H9 (cell line): ENCODE data around the gene OR6S1. TPM values are rescaled to one million over a fixed set of nuclear protein-coding genes. Genes with fewer than 3 reads are reported as not detected.

Experiments
- DNase-seq: peaks from one replicate; pipeline ENCODE4 v3.0.0-alpha.2; 2017
- H2AFZ ChIP-seq: one replicate; pipeline ENCODE4 v1.6.1; 2013; ENCODE audit warnings: mild to moderate bottlenecking, low read length, control low read depth, moderate library complexity
- H2AK5ac ChIP-seq: 2 replicates; pipeline ENCODE4 v1.6.1; 2013; ENCODE audit warnings: low read length, control low read depth, mixed read lengths; ENCODE audit not compliant: insufficient read length
- H2BK120ac ChIP-seq: one replicate; pipeline ENCODE4 v1.6.1; 2013; ENCODE audit warnings: low read depth, mild to moderate bottlenecking, low read length, control low read depth, inconsistent platforms; ENCODE audit not compliant: poor library complexity, severe bottlenecking
- H2BK12ac ChIP-seq: 2 replicates; pipeline ENCODE4 v1.6.1; 2013; ENCODE audit warnings: low read length, control low read depth, mixed read lengths, low read depth; ENCODE audit not compliant: insufficient read length
- H2BK15ac ChIP-seq: 2 replicates; pipeline ENCODE4 v1.6.1; 2013; ENCODE audit warnings: low read depth, low read length, control low read depth
- H2BK20ac ChIP-seq: one replicate; pipeline ENCODE4 v1.6.1; 2013; ENCODE audit warnings: low read depth, mild to moderate bottlenecking, low read length, control low read depth, inconsistent platforms; ENCODE audit not compliant: poor library complexity, severe bottlenecking
- H2BK5ac ChIP-seq: 2 replicates; pipeline ENCODE4 v1.6.1; 2013; ENCODE audit warnings: low read length, control low read depth, mixed read lengths; ENCODE audit not compliant: insufficient read length
- H3K14ac ChIP-seq: 2 replicates; pipeline ENCODE4 v1.6.1; 2013; ENCODE audit warnings: low read length, control low read depth; ENCODE audit not compliant: insufficient read depth
- H3K18ac ChIP-seq: 2 replicates; pipeline ENCODE4 v1.6.1; 2013; ENCODE audit warnings: low read depth, mild to moderate bottlenecking, mixed read lengths, low read length, control low read depth; ENCODE audit not compliant: insufficient read length
- H3K23ac ChIP-seq: 2 replicates; pipeline ENCODE4 v1.6.1; 2013; ENCODE audit warnings: low read length, control low read depth, mixed read lengths, low read depth; ENCODE audit not compliant: insufficient read length
- H3K23me2 ChIP-seq: 2 replicates; pipeline ENCODE4 v1.6.1; 2013; ENCODE audit warnings: low read depth, mild to moderate bottlenecking, mixed read lengths, low read length, control low read depth; ENCODE audit not compliant: insufficient read length, poor library complexity, severe bottlenecking
- H3K27ac ChIP-seq: 2 replicates; pipeline ENCODE4 v1.5.1; 2013; ENCODE audit warnings: low read length, control low read depth, mixed read lengths, low read depth; ENCODE audit not compliant: insufficient read length
- H3K27me3 ChIP-seq: 2 replicates; pipeline ENCODE4 v1.6.1; 2013; ENCODE audit warnings: low read length, control low read depth, inconsistent platforms; ENCODE audit not compliant: insufficient read depth
- H3K4ac ChIP-seq: 2 replicates; pipeline ENCODE4 v1.6.1; 2013; ENCODE audit warnings: low read depth, mild to moderate bottlenecking, control low read depth, inconsistent platforms, low read length, moderate library complexity
- H3K4me1 ChIP-seq: 2 replicates; pipeline ENCODE4 v1.6.1; 2013; ENCODE audit warnings: low read length, control low read depth, inconsistent platforms; ENCODE audit not compliant: insufficient read depth
- H3K4me2 ChIP-seq: 2 replicates; pipeline ENCODE4 v1.6.1; 2013; ENCODE audit warnings: low read length, control low read depth, mixed read lengths; ENCODE audit not compliant: insufficient read length, insufficient read depth
- H3K56ac ChIP-seq: 2 replicates; pipeline ENCODE4 v1.6.1; 2013; ENCODE audit warnings: low read depth, mild to moderate bottlenecking, mixed read lengths, low read length, control low read depth; ENCODE audit not compliant: insufficient read length
- H3K79me1 ChIP-seq: 2 replicates; pipeline ENCODE4 v1.6.1; 2013; ENCODE audit warnings: low read depth, mild to moderate bottlenecking, moderate library complexity, low read length, control low read depth, inconsistent platforms; ENCODE audit not compliant: insufficient read depth, poor library complexity, severe bottlenecking
- H3K79me2 ChIP-seq: 2 replicates; pipeline ENCODE4 v1.6.1; 2013; ENCODE audit warnings: low read length, control low read depth, inconsistent platforms; ENCODE audit not compliant: insufficient read depth
- H3K9ac ChIP-seq: 2 replicates; pipeline ENCODE4 v1.6.1; 2013; ENCODE audit warnings: low read length, control low read depth, mixed read lengths; ENCODE audit not compliant: insufficient read length; ENCODE audit errors: extremely low read depth
- H3K9me3 ChIP-seq: one replicate; pipeline ENCODE4 v1.6.1; 2013; ENCODE audit warnings: low read depth, low read length, inconsistent platforms; ENCODE audit not compliant: control insufficient read depth
- H3T11ph ChIP-seq: one replicate; pipeline ENCODE4 v1.6.1; 2013; ENCODE audit warnings: mild to moderate bottlenecking, low read length, control low read depth, inconsistent platforms
- H4K20me1 ChIP-seq: one replicate; pipeline ENCODE4 v1.6.1; 2013; ENCODE audit not compliant: control insufficient read depth, insufficient read length, insufficient read depth
- H4K5ac ChIP-seq: 2 replicates; pipeline ENCODE4 v1.6.1; 2013; ENCODE audit warnings: low read depth, mild to moderate bottlenecking, mixed read lengths, low read length, control low read depth; ENCODE audit not compliant: insufficient read length
- H4K8ac ChIP-seq: replicated peaks from 2 replicates; pipeline ENCODE4 v1.6.1; 2013; ENCODE audit warnings: low read length, control low read depth, mixed read lengths, low read depth; ENCODE audit not compliant: insufficient read length
- H4K91ac ChIP-seq: 2 replicates; pipeline ENCODE4 v1.6.1; 2013; ENCODE audit warnings: low read depth, mild to moderate bottlenecking, moderate library complexity, mixed read lengths, low read length, control low read depth; ENCODE audit not compliant: insufficient read length
- H3K27ac Mint-ChIP-seq, 3 experiments: 2 replicates in 2 of 3; 3 replicates in 1 of 3; pipeline ENCODE4 v1.8.0; 2020 to 2021; ENCODE audit warnings: mixed read lengths in 3 of 3, mild to moderate bottlenecking in 1 of 3, moderate library complexity in 1 of 3
- H3K27me3 Mint-ChIP-seq: 2 replicates; pipeline ENCODE4 v1.8.0; 2021; ENCODE audit warnings: low read depth, mild to moderate bottlenecking, moderate library complexity, mixed read lengths
- H3K36me3 Mint-ChIP-seq, 3 experiments: 2 replicates in 2 of 3; 3 replicates in 1 of 3; pipeline ENCODE4 v1.8.0; 2020 to 2021; ENCODE audit warnings: low read depth in 3 of 3, mixed read lengths in 3 of 3; ENCODE audit not compliant: insufficient read depth in 1 of 3
- H3K4me1 Mint-ChIP-seq, 2 experiments: 2 replicates each; pipeline ENCODE4 v1.8.0; 2020; ENCODE audit warnings: mixed read lengths in 2 of 2
- H3K4me3 Mint-ChIP-seq, 2 experiments: 2 replicates in 1 of 2; 3 replicates in 1 of 2; pipeline ENCODE4 v1.8.0; 2020 to 2021; ENCODE audit warnings: mild to moderate bottlenecking in 2 of 2, mixed read lengths in 2 of 2, moderate library complexity in 1 of 2
- H3K9me3 Mint-ChIP-seq, 2 experiments: 2 replicates in 1 of 2; 3 replicates in 1 of 2; pipeline ENCODE4 v1.8.0; 2020; ENCODE audit warnings: mild to moderate bottlenecking in 2 of 2, mixed read lengths in 2 of 2, moderate library complexity in 1 of 2
- CTCF ChIP-seq: fragments of 200-600 bp; sonication (generic); conservative IDR thresholded peaks from 3 replicates; pipeline ENCODE4 v1.8.0; 2021; ENCODE audit warnings: antibody characterized with exemption, mild to moderate bottlenecking
- WGBS: extraction: QIAGEN DNeasy Blood & Tissue Kit; methylation state at CpG from one replicate; pipeline ENCODE4 v1.1.7; 2013; ENCODE audit warnings: missing lambda C conversion rate, low lambda C conversion rate, mixed read lengths; ENCODE audit not compliant: insufficient read length; ENCODE audit errors: extremely low coverage; 5-methylcytosine and 5-hydroxymethylcytosine counted together
- total RNA-seq: library from RNA; stranded (reverse); gene quantifications from 2 replicates; pipeline ENCODE4 v1.2.1, GENCODE V29; 2021

OR6S1 gene
- total RNA-seq, 1 experiment from 2014 or later: not detected

GRCh38 chr14:20631023-20631879 lies 10.2 kb downstream of the OR6S1 start:
- Histone ChIP-seq H4K8ac (no peak overlapping the region), H3K14ac (no peak overlapping the region), H3K18ac (no peak overlapping the region), H2BK15ac (no peak overlapping the region), H4K91ac (no peak overlapping the region), H3K23me2 (peaks cover 37% of the 10 kb centered on the region), H3K4ac (no peak overlapping the region), H4K20me1 (no peaks in the 10 kb centered on the region), H4K5ac (no peak overlapping the region), H3K56ac (no peak overlapping the region), H3K79me2 (no peaks in the 10 kb centered on the region), H3K4me2 (peak overlapping the region; percentile 96), H3K79me1 (no peaks in the 10 kb centered on the region), H3T11ph (no peak overlapping the region), H2BK20ac (no peak overlapping the region), H2BK120ac (no peak overlapping the region), H3K27me3 (peaks cover 6% of the 10 kb centered on the region; the same call in 1 of the 2 replicates), H3K9ac (peak overlapping the region; percentile 23), H3K9me3 (no peaks in the 10 kb centered on the region), H2BK5ac (no peak overlapping the region), H2AK5ac (no peak overlapping the region), H3K23ac (no peak overlapping the region), H2BK12ac (no peak overlapping the region), H2AFZ (no peak overlapping the region), H3K4me1 (no peaks in the 10 kb centered on the region), H3K27ac (no peak overlapping the region)
- no peak overlapping the region for H3K27ac Mint-ChIP-seq
- no CpG with 5 or more reads among the region's 19 CpGs for WGBS
- TF ChIP-seq CTCF: no peak
- H3K4me3 Mint-ChIP-seq: peak overlapping the region; percentile 86 to 94
- H3K4me1 Mint-ChIP-seq: peaks cover 27 to 29% of the 10 kb centered on the region in 2 experiments
- peaks cover 4 to 8% of the 10 kb centered on the region in 2 experiments; a peak in 4 of 5 replicates for H3K9me3 Mint-ChIP-seq
- H3K36me3 Mint-ChIP-seq: no peaks in the 10 kb centered on the region; a peak in 1 of 7 replicates
- peaks cover 71% of the 10 kb centered on the region for H3K27me3 Mint-ChIP-seq
- DNase-seq: peak; percentile 71
